Glutamatergic neuron (in vitro differentiated cells): ENCODE data around the gene HECTD4. TPM values are rescaled to one million over a fixed set of nuclear protein-coding genes. Genes with fewer than 3 reads are reported as not detected.

Experiments
- DNase-seq: peaks from one replicate; pipeline ENCODE4 v3.0.0; 2022
- H3K27ac Mint-ChIP-seq: one replicate; pipeline ENCODE4 v1.8.0; 2020; ENCODE audit warnings: mild to moderate bottlenecking, mixed read lengths, inconsistent platforms; ENCODE audit not compliant: unreplicated experiment
- H3K27me3 Mint-ChIP-seq: one replicate; pipeline ENCODE4 v1.8.0; 2020; ENCODE audit warnings: mild to moderate bottlenecking, moderate library complexity, mixed read lengths, inconsistent platforms; ENCODE audit not compliant: unreplicated experiment
- H3K36me3 Mint-ChIP-seq: one replicate; pipeline ENCODE4 v1.8.0; 2020; ENCODE audit warnings: mild to moderate bottlenecking, mixed read lengths, inconsistent platforms; ENCODE audit not compliant: unreplicated experiment
- H3K4me1 Mint-ChIP-seq: one replicate; pipeline ENCODE4 v1.8.0; 2020; ENCODE audit warnings: mild to moderate bottlenecking, low read depth, mixed read lengths, inconsistent platforms; ENCODE audit not compliant: unreplicated experiment
- H3K4me3 Mint-ChIP-seq: one replicate; pipeline ENCODE4 v1.8.0; 2020; ENCODE audit warnings: mild to moderate bottlenecking, mixed read lengths, inconsistent platforms; ENCODE audit not compliant: unreplicated experiment
- H3K9me3 Mint-ChIP-seq: one replicate; pipeline ENCODE4 v1.8.0; 2020; ENCODE audit warnings: mild to moderate bottlenecking, moderate library complexity, mixed read lengths, inconsistent platforms; ENCODE audit not compliant: unreplicated experiment
- long read RNA-seq: library from polyadenylated mRNA; unstranded; transcript quantifications from one replicate; pipeline ENCODE4 v2.0.0, GENCODE V29; 2020; ENCODE audit not compliant: unreplicated experiment
- total RNA-seq: library from RNA; stranded (reverse); fragmentation: NEBNext Ultra II Directional; extraction: Animal tissue kit (Norgen Biotek cat#: 25700); gene quantifications from one replicate; pipeline ENCODE4 v1.2.1, GENCODE V29; 2021; ENCODE audit not compliant: unreplicated experiment
- TF ChIP-seq, protein P1 (sequence below): fragments of 200-600 bp; sonication (generic); IDR thresholded peaks from one replicate; pipeline ENCODE4 v1.5.0; 2021; ENCODE audit not compliant: partially characterized antibody, unreplicated experiment

HECTD4 gene
- total RNA-seq: 261 TPM
- long read RNA-seq, partial matches to known transcripts: 6 of 7 reads
- long read RNA-seq, other reads (novel, unspliced or antisense): 1 of 7 reads

DNA sequence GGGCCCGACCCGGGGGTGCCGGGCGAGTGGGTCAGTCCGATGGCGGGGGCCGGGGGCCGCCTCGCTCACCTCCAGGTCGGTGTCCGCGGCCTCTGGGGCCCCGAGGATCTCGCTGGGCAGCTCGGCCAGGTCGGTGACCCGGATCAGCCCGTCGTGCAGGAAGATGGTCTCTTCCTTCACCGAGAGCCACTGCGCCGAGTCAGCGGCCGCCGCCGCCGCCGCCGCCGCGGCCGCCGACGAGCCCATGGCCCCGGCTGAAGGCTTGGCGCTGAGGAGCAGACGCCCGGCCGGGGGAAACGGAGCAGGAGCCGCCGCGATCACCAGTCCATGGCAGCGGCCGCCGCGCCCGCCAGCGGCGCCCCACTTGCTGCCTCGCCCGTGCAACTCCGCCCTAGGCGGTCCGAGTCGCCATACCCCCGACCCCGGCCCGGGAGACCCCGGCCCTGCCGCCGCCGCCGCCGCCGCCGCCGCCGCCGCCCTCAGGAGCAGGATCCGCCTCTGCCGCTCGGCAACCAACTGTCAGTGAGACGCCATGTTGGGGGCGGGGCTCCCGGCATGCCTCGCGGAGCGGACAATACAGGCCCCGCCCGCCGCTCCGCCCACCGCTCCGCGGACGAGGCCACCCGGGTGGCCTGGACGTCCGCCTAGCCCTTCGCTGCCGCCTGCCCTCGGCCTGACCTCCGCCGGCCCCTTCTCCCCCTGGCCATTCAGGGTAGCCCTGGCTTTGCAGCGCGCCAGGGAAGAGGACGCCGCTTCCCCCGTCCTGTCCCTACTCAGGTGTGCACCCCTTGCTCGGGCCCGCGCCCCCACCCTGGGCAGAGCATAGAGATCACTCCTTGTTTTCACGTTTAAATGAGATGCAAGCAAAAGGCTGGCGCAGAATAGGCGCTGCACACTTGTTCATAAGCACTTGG lies at the start of gene HECTD4:
Gene HECTD4 (minus strand): TSS at position 549 of the 914 bp plus-strand sequence. CDS start 303 bp downstream, at position 246.
- DNase-seq: peak; percentile 99
- H3K27me3 Mint-ChIP-seq: peaks cover 12% of the 10 kb centered on the region
- H3K36me3 Mint-ChIP-seq: no peaks in the 10 kb centered on the region
- peaks cover 30% of the 10 kb centered on the region for H3K4me1 Mint-ChIP-seq
- H3K27ac Mint-ChIP-seq: peak within 1 kb of the TSS; percentile 99
- TF ChIP-seq, protein P1, sequence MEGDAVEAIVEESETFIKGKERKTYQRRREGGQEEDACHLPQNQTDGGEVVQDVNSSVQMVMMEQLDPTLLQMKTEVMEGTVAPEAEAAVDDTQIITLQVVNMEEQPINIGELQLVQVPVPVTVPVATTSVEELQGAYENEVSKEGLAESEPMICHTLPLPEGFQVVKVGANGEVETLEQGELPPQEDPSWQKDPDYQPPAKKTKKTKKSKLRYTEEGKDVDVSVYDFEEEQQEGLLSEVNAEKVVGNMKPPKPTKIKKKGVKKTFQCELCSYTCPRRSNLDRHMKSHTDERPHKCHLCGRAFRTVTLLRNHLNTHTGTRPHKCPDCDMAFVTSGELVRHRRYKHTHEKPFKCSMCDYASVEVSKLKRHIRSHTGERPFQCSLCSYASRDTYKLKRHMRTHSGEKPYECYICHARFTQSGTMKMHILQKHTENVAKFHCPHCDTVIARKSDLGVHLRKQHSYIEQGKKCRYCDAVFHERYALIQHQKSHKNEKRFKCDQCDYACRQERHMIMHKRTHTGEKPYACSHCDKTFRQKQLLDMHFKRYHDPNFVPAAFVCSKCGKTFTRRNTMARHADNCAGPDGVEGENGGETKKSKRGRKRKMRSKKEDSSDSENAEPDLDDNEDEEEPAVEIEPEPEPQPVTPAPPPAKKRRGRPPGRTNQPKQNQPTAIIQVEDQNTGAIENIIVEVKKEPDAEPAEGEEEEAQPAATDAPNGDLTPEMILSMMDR: no peak
- peaks cover 15% of the 10 kb centered on the region for H3K9me3 Mint-ChIP-seq
- H3K4me3 Mint-ChIP-seq: peak within 1 kb of the TSS; percentile 100

DNA sequence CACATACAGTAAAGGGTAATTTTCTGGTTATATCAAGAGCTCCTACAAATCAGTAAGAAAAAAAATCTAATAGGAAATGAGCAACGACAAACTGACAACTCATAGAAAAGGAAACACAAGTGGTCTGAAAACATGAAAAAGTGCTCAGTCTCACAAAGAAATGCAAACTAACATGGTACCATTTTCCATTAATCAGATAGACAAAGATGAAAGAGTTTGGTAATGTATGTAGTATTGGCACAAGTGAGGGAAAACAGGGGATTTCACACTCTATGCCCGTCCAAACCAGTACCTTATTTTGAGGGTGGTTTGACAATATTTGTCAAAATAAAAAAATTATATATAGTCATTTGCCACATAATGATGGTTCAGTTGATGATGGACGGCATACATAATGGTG lies 49.7 kb upstream of the HECTD4 start:
- Mint-ChIP-seq H3K27ac (no peak overlapping the region), H3K27me3 (no peaks in the 10 kb centered on the region), H3K9me3 (no peaks in the 10 kb centered on the region), H3K4me1 (no peaks in the 10 kb centered on the region), H3K36me3 (no peaks in the 10 kb centered on the region), H3K4me3 (no peak overlapping the region)
- no peak for DNase-seq
- TF ChIP-seq, protein P1: no peak

- H3K9me3 Mint-ChIP-seq: no peaks in the 10 kb centered on the region
- no peak overlapping the region for H3K27ac Mint-ChIP-seq
- no peaks in the 10 kb centered on the region for H3K4me1 Mint-ChIP-seq
- no peak for DNase-seq
- no peak overlapping the region for H3K4me3 Mint-ChIP-seq
- TF ChIP-seq, protein P1: no peak
- no peaks in the 10 kb centered on the region for H3K36me3 Mint-ChIP-seq
- no peaks in the 10 kb centered on the region for H3K27me3 Mint-ChIP-seq
Observed at GRCh38 chr12:112430929-112431328, 48.7 kb upstream of the HECTD4 start.

DNA sequence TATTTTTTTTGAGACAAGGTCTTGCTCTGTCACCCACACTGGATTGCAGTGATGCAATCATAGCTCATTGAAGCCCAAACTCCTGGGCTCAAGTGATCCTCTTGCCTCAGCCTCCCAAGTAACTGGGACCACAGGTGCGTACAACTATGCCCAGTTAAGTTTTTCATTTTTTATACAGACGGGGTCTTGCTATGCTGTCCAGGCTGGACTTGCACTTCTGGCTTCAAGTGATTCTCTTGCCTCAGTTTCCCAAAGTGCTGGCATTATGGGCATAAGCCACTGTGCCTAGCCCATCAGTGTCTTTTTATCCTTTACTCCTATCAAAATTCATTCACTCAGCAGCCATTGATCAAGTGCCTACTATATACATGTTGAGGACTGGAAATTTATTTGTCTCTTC lies 45.5 kb upstream of the HECTD4 start:
- H3K9me3 Mint-ChIP-seq: no peaks in the 10 kb centered on the region
- DNase-seq: no peak
- H3K4me1 Mint-ChIP-seq: no peaks in the 10 kb centered on the region
- peaks cover 2% of the 10 kb centered on the region for H3K27me3 Mint-ChIP-seq
- no peak overlapping the region for H3K4me3 Mint-ChIP-seq
- H3K36me3 Mint-ChIP-seq: no peaks in the 10 kb centered on the region
- no peak overlapping the region for H3K27ac Mint-ChIP-seq
- TF ChIP-seq, protein P1: no peak
